ENCODE measurements around the gene GOLGA8B.

GOLGA8B gene

GRCh38 chr15:34616613-34617012, 33.2 kb upstream of the GOLGA8B start:
- Histone ChIP-seq H3K27me3 (ENCODE audit: insufficient read depth, low read depth) (no peaks in the 10 kb centered on the region), H3K4me1 (ENCODE audit: low read depth, poor library complexity, severe bottlenecking) (no peaks in the 10 kb centered on the region), H4K20me1 (ENCODE audit: insufficient read depth) (no peaks in the 10 kb centered on the region), H3K9ac (no peak overlapping the region), H3K27ac (no peak overlapping the region), H3K4me2 (no peak overlapping the region), H2AFZ (ENCODE audit: low read depth) (peak overlapping the region; percentile 8; the same call in 1 of the 2 replicates), H3K4me3 (IDR thresholded peaks at IDR 0.05; ENCODE audit: insufficient read depth, low read depth, low read length) (no peak overlapping the region), H3K79me2 (ENCODE audit: insufficient read depth, low read depth) (no peaks in the 10 kb centered on the region), H3K36me3 (ENCODE audit: insufficient read depth) (no peaks in the 10 kb centered on the region)
- no peak for TF ChIP-seq CTCF (conservative IDR thresholded peaks at IDR 0.05; ENCODE audit: low read depth, low read length)

GRCh38 chr15:34613997-34614396, 30.5 kb upstream of the GOLGA8B start:
- Histone ChIP-seq H3K4me2 (no peak overlapping the region), H3K79me2 (ENCODE audit: insufficient read depth, low read depth) (no peaks in the 10 kb centered on the region), H3K9ac (no peak overlapping the region), H4K20me1 (ENCODE audit: insufficient read depth) (no peaks in the 10 kb centered on the region), H3K36me3 (ENCODE audit: insufficient read depth) (no peaks in the 10 kb centered on the region), H3K27me3 (ENCODE audit: insufficient read depth, low read depth) (no peaks in the 10 kb centered on the region), H2AFZ (ENCODE audit: low read depth) (no peak overlapping the region), H3K27ac (no peak overlapping the region), H3K4me1 (ENCODE audit: low read depth, poor library complexity, severe bottlenecking) (no peaks in the 10 kb centered on the region), H3K4me3 (IDR thresholded peaks at IDR 0.05; ENCODE audit: insufficient read depth, low read depth, low read length) (no peak overlapping the region)
- no peak for TF ChIP-seq CTCF (conservative IDR thresholded peaks at IDR 0.05; ENCODE audit: low read depth, low read length)

- Histone ChIP-seq H2AFZ (ENCODE audit: low read depth) (no peak overlapping the region), H3K4me1 (ENCODE audit: low read depth, poor library complexity, severe bottlenecking) (no peaks in the 10 kb centered on the region), H3K27ac (no peak overlapping the region), H3K4me2 (no peak overlapping the region), H4K20me1 (ENCODE audit: insufficient read depth) (no peaks in the 10 kb centered on the region), H3K4me3 (IDR thresholded peaks at IDR 0.05; ENCODE audit: insufficient read depth, low read depth, low read length) (no peak overlapping the region), H3K9ac (no peak overlapping the region), H3K36me3 (ENCODE audit: insufficient read depth) (no peaks in the 10 kb centered on the region), H3K79me2 (ENCODE audit: insufficient read depth, low read depth) (no peaks in the 10 kb centered on the region), H3K27me3 (ENCODE audit: insufficient read depth, low read depth) (no peaks in the 10 kb centered on the region)
- TF ChIP-seq CTCF (conservative IDR thresholded peaks at IDR 0.05; ENCODE audit: low read depth, low read length), result no peak
These were observed 29.9 kb upstream of the GOLGA8B start for GRCh38 chr15:34613301-34613700.

- H3K27ac ChIP-seq, result no peak overlapping the region
- H3K4me3 ChIP-seq (IDR thresholded peaks at IDR 0.05; ENCODE audit: insufficient read depth, low read depth, low read length), result no peak overlapping the region
These were observed 26.9 kb upstream of the GOLGA8B start for GRCh38 chr15:34610354-34610753.

More at GRCh38 chr15:34610354-34610753, 26.9 kb upstream of the GOLGA8B start:
- Histone ChIP-seq H3K4me2 (no peak overlapping the region), H3K79me2 (ENCODE audit: insufficient read depth, low read depth) (no peaks in the 10 kb centered on the region), H3K36me3 (ENCODE audit: insufficient read depth) (no peaks in the 10 kb centered on the region), H3K9ac (no peak overlapping the region), H2AFZ (ENCODE audit: low read depth) (no peak overlapping the region), H4K20me1 (ENCODE audit: insufficient read depth) (no peaks in the 10 kb centered on the region), H3K4me1 (ENCODE audit: low read depth, poor library complexity, severe bottlenecking) (no peaks in the 10 kb centered on the region), H3K27me3 (ENCODE audit: insufficient read depth, low read depth) (no peaks in the 10 kb centered on the region)
- TF ChIP-seq CTCF (conservative IDR thresholded peaks at IDR 0.05; ENCODE audit: low read depth, low read length), result peak; percentile 42

All from KMS-11 (cell line).